ENCODE data around the gene NAPA.
A peak's percentile ranks its signal among the peaks of the same experiment; 100 is the strongest.
"Not testable (repeated sequence)": the region's sequence is repeated elsewhere in the genome, so short reads cannot be mapped to it uniquely, and the experiment has no call there.

The NAPA gene

GRCh38 chr19:47499371-47499770, 15.5 kb downstream of the NAPA start:
- no peak for DNase-seq

- no peak for DNase-seq
Observed at GRCh38 chr19:47498561-47498960, 16.3 kb downstream of the NAPA start.

GRCh38 chr19:47497821-47498520, 16.9 kb downstream of the NAPA start:
- no peak for DNase-seq

- no peak for DNase-seq
Observed at GRCh38 chr19:47497050-47497766, 17.7 kb downstream of the NAPA start.

GRCh38 chr19:47495478-47496372, 19.1 kb downstream of the NAPA start:
- peak in 1 of 3 experiments; percentile 6 for DNase-seq

GRCh38 chr19:47494729-47495128, 20.1 kb downstream of the NAPA start:
- peak in 1 of 3 experiments; percentile 51 for DNase-seq

GRCh38 chr19:47494211-47494547, 20.7 kb downstream of the NAPA start:
- no peak for DNase-seq

GRCh38 chr19:47493378-47494210, 21.3 kb downstream of the NAPA start:
- no peak for DNase-seq

- no peak for DNase-seq
Observed at GRCh38 chr19:47492571-47493377, 22.1 kb downstream of the NAPA start.

- DNase-seq = no peak
Observed at GRCh38 chr19:47492137-47492533, 22.7 kb downstream of the NAPA start.

- DNase-seq = no peak
Observed at GRCh38 chr19:47491358-47492136, 23.3 kb downstream of the NAPA start.

GRCh38 chr19:47490847-47491246, 24.0 kb downstream of the NAPA start:
- no peak for DNase-seq

GRCh38 chr19:47490031-47490430, 24.8 kb downstream of the NAPA start:
- no peak for DNase-seq

GRCh38 chr19:47489072-47489914, 25.6 kb downstream of the NAPA start:
- DNase-seq = no peak

- no peak for DNase-seq
Observed at GRCh38 chr19:47487551-47488515, 27.0 kb downstream of the NAPA start.

GRCh38 chr19:47486900-47487299, 28.0 kb downstream of the NAPA start:
- DNase-seq = no peak

GRCh38 chr19:47486220-47486619, 28.6 kb downstream of the NAPA start:
- DNase-seq = not testable (repeated sequence)

GRCh38 chr19:47485210-47485609, 29.7 kb downstream of the NAPA start:
- DNase-seq = no peak

Data from NCI-H1417 (cell line).